ENCODE results near the gene CFAP299. TPM values are rescaled to one million over a fixed set of nuclear protein-coding genes. Genes with fewer than 3 reads are reported as not detected.

CFAP299 gene
- total and polyA plus RNA-seq, 2 experiments from 2014 or later, result 0.24 to 1.4 TPM

- Histone ChIP-seq H3K27me3 (no peaks in the 10 kb centered on the region), H3K27ac (no peak overlapping the region), H3K9me3 (ENCODE audit: low read depth) (no peaks in the 10 kb centered on the region), H3K36me3 (no peaks in the 10 kb centered on the region), H3K4me1 (ENCODE audit: low read depth) (no peaks in the 10 kb centered on the region), H3K4me3 (no peak overlapping the region)
- no peak for DNase-seq (ENCODE audit: low read depth in 1 of 2, low spot score in 1 of 2)
- no peak for TF ChIP-seq CTCF (IDR thresholded peaks at IDR 0.05; ENCODE audit: low read depth, low read length)
Observed at GRCh38 chr4:81007417-81007816, 671.9 kb downstream of the CFAP299 start.

Other genes with a start within 250 kb of the CFAP299 start
- 6.3 and 18.8 TPM in 2 replicates for gene PRDM8, start 138.2 kb upstream of the CFAP299 start, total RNA-seq
- 6.2 and 11.3 TPM in 2 replicates for gene PRDM8, start 138.2 kb upstream of the CFAP299 start, polyA plus RNA-seq
- gene FGF5, start 69.1 kb upstream of the CFAP299 start, total RNA-seq, result 0.21 and 0.28 TPM in 2 replicates
- gene FGF5, start 69.1 kb upstream of the CFAP299 start, polyA plus RNA-seq, result 0.97 and 2.0 TPM in 2 replicates